GM19438 (cell line): Measurements from ENCODE around the gene ELOVL5.
"Not testable (repeated sequence)": the region's sequence is repeated elsewhere in the genome, so short reads cannot be mapped to it uniquely, and the experiment has no call there.

Source experiments
- ATAC-seq: cut with Tn5 transposase; IDR thresholded peaks from one replicate; pipeline ENCODE4 v1.9.1; 2021; ENCODE audit warnings: low read depth; ENCODE audit not compliant: unreplicated experiment

The ELOVL5 gene, protein sequence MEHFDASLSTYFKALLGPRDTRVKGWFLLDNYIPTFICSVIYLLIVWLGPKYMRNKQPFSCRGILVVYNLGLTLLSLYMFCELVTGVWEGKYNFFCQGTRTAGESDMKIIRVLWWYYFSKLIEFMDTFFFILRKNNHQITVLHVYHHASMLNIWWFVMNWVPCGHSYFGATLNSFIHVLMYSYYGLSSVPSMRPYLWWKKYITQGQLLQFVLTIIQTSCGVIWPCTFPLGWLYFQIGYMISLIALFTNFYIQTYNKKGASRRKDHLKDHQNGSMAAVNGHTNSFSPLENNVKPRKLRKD

DNA sequence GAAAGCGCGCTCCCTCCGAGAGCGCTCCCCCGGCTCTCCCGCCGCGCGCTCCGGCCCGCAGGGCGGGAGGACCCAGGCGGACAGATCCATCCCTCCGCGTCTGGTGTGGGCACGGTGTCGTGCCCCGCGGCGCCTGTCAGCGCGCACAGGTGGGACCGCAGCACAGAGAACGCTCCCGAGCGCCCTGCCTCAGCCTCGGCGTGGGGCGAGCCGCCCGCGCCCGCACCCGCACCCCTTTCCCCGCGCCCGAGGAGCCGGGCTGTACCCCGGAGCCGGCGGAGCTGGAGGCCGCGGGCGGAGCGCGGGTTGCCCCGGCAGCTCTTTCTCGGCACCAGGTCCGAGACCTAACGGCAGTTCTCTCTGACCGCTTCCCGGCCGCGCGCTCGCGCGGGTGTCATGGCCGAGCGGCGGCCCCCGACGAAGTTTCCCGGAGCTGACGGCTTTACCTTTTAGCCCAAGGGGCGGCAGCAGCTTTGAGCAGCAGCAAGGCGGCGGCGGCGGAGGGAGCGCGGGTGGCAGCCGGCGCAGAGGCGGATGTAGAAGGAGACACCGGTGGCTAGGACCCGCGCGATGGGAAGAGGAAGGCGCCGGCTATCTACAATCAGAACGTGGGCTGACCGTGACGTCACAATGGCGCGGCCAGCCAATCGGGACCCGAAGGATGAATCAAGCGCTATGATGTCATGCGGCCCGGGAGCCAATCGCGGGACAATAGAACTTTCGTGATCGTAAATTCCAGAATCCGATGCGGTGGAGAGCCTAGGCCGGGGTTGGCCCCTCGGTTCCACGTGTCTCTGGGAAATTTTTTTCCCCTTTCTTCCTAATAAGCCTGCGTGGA lies at the start of gene ELOVL5:
TSS of gene ELOVL5 (minus strand) at position 580 of the 838 bp plus-strand sequence. CDS start 53,251 bp downstream, outside the sequence.
- peak; percentile 71 for ATAC-seq

DNA sequence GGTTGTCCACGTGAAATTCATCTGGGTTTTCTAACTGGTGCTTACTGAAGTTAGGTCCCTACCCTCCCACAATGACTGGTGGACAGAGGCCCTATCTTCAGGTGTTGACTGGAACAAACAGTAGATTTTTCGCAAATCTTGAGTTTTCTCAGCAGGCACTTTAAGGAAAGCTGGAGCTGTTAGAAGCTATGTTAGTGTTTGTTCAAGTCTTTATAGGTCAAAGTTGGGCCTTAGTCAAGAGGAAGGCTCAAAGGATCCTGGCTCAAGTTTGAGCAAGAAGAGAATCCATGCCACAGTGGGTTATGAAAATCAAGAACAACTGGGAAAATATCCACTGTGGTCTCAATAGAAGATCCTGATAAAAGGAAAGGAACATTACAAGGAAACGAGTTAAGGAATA lies 48.5 kb upstream of the ELOVL5 start:
- no peak for ATAC-seq

DNA sequence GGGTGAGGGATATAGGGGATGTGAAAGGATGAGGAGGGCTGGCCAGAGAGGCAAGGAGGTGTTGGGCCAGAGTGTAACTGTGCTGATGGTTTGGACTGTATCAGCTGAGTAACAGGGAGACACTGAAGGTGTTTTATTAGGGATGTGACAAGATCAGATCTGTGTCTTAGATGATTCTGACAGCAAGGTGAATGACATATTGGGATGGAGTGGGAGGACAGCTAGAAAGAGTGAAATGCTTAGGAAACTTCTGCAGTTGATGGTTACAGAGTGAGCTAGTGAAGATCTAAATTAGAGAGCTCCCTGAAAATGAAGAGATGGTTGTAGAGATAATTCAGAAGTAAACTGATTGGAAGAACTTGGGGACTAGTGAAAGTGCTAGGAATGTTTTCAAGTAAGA lies 47.2 kb upstream of the ELOVL5 start:
- ATAC-seq, result no peak

DNA sequence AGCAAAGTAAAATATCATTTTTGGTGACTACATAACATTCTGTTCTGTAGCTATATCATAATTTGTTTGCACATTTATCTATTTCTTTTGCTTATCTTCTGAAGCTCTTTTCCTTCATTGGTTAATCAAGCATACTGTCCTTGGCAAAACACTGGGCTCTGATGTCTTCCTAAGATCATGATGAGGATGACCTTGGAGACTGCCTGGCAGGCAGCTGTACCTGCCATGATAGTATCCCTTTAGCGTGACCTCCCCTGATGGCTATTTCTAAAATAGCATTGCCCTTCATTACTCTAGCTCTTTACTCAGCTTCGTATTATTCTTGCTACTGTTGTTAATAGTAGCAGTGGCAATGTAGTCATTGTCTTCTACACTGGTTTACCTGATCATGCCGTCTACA lies 46.0 kb upstream of the ELOVL5 start:
- ATAC-seq, result no peak

DNA sequence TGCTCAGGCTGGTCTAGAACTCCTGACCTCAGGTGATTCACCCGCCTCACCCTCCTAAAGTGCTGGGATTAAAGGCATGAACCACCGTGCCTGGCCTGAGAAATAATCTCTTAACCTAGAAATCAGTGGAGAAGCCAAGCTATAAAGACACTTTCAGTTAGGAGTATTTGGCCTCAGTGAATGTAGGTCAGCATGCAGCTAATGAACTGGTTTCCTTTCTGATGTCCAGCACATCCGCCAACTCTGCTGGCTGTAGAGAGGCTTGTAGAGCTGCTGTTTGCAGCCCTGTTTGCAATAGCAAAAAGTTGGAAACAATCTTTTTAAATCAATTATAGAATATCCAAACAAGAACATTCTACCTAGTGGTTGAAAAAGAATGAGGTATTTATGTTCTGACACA lies 42.4 kb upstream of the ELOVL5 start:
- ATAC-seq, result no peak

DNA sequence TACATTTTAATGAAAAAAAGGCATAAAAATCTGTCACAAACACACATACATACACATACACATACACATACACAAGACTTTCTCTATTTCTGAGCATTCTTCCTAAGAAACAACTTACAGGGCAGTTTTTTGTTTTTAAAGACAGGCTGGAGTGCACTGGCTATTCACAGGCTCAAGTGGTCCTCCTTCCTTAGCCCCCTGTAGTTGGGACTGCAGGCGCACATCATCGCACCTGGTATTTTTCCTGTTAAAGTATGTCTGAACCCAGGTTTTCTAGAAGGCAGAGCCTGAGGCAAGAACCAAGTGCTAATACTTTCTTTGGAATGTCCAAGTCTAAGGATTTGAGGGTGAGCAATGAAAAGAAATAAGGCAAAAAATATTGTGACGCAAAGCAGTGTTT lies 41.3 kb upstream of the ELOVL5 start:
- ATAC-seq, result no peak

DNA sequence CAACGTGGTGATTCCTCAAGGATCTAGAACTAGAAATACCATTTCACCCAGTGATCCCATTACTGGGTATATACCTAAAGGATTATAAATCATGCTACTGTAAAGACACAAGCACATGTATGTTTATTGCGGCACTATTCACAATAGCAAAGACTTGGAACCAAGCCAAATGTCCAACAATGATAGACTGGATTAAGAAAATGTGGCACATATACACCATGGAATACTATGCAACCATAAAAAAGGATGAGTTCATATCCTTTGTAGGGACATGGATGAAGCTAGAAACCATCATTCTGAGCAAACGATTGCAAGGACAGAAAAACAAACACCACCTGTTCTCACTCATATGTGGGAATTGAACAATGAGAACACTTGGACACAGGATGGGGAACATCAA lies 39.9 kb upstream of the ELOVL5 start:
- ATAC-seq, result not testable (repeated sequence)

DNA sequence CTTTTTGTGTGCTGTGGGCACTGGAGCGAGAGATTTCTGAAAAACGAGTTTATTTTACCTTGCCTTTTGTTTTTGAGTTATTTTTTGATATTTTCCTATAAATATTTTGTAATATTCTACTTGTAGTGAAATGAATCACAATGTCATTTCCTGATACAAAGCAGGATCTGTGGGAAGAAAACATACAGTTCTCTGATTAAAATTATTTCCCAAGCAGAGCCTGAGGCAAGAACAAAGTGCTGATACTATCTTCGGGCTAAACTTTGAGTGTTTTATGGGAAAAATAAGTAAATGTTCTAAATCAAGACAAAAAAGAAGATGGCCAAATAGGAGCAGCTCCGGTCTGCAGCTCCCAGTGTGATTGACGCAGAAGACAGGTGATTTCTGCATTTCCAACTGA lies 33.7 kb upstream of the ELOVL5 start:
- ATAC-seq, result no peak

DNA sequence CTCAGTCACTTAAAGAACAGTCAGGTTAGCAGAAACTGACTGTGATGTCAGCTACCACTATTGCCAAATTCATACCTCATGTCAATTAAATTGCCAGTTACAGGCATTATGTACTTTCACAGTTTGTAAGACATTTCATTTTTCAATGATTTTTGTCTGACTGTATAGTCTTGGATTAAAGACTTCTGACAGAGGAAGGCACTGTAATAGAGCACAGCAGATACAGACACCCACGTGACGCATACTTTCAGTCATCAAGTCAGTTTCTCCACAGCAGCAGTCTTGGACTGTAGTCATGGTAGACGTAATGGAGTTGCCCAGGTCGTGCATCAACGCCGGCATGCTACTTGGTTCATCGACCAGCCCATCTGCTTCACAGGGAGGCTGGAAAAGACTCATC lies 29.5 kb upstream of the ELOVL5 start:
- no peak for ATAC-seq

DNA sequence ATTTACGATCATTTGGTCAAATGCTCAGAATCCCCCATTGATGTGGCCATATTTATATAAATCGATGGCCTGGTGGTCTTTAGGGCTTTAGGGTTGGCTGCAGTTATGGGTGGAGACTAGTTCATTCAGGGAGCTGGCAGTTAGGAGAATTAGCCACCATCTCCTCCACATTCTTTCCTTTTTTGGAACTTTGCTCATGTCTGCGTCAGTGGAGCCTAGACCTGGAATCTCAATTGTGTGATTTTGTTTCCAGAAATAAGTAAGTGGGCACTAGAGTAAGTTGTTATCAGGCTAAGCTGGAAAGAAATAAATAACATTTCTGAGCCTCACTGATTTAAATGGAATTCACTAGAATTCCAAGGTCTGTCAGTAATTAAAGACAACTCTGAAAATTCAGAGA lies 29.0 kb upstream of the ELOVL5 start:
- no peak for ATAC-seq

DNA sequence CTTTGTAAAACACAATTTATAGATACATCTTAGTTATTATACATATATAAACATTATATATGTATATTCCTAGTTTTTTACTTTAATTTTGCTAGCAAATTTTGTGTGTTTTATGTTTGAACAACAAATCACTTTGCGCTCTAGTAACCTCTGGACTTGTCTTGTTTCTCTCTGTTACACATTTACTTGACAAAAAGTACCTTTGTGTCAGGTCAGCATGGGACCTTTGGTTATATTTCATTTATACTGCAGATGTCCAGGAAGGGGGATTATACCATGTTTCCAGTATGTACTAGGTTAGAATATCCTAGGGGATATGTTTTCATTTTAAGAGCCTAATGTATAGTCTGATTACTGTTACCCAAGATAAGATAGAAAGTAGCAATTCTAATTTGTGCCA lies 28.5 kb upstream of the ELOVL5 start:
- no peak for ATAC-seq

DNA sequence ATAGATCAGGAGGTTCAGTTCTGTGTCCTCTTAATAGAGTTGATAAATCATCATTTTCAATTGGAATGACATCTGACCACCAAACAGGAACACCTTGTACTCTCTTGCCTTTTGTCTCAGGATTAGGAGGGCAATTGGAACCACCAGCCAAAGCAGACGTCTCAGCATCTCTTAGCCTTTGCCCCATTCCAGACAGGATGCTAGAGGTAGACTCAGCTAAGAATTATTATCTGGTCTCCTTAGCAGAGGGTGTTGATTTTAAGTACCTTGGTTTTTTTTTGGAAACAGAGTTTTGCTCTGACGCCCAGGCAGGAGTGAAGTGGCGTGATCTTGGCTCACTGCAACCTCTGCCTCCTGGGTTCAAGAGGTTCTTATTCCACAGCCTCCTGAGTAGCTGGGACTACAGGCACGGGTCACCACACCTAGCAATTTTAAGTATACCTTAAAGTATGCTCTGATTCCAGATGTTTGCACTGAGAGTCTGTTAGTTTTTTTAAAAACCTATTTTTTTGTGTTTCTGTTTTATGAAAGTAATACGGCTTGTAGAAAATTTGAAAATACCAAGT lies 28.0 kb upstream of the ELOVL5 start:
- no peak for ATAC-seq

DNA sequence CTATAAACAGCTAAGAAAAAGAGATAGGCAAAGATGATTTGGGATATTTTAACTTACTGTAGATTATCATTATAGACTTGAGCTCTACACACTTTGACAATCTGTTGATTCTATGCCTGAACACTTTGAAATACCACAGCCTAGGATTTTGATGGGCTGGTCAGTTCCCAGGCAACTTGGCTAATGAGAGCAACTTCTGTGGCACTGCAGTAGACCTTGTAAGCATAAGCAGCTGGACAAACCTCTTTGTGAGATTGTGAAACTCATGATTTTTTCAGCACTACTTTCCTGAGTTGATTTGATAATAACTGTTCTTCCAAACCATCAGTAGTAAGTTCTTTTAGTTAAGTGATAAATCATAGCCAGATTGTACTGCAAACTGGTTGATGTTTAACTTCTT lies 27.1 kb upstream of the ELOVL5 start:
- no peak for ATAC-seq

DNA sequence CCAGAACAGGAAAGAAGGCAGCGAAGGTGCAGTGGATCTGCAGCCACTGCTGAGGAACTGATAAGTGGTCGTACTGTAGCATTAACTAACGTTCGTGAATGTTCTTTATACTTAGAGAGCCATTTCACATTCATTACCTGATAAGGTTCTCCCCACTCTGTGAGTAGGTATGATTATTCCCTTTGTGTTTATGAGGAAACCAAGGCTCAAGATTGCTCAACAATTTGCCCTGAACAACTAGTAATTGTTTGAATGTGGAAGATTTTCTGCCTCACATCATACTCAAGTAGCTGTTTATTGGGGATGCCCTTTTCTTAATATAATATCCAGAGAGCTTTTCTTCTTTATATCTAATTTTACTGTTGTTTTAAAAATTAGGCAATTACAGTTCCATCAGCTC lies 24.9 kb upstream of the ELOVL5 start:
- ATAC-seq, result no peak

DNA sequence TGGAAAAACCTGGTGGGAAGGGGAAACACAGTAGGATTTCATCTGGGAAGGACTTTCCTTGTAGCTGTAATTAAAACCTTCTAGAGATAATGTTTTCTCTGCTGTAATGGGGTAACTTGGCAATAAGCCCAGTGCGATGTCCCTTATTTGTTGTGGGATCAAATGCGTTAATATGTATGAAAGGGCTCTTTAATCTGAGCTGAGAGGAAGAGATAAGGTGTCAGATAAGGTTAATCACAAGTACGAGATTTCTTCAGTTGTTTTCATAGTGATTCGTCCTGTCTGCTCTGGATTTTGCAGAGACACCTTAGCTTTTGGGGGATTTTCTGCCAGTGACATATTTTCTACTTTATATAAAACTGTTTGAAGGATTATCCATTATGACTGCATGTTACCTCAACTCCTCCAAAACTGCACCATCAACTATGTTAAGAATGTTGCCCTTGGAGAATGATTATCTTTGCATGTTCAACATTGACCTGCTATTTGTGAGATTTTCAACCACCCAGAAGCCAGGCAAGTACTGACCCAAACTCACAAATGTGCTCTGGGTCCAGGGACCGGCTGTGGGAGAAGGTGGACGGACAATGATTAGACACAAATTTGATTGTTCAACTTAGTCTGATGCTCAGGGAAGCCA lies 21.2 kb upstream of the ELOVL5 start:
- ATAC-seq, result no peak

DNA sequence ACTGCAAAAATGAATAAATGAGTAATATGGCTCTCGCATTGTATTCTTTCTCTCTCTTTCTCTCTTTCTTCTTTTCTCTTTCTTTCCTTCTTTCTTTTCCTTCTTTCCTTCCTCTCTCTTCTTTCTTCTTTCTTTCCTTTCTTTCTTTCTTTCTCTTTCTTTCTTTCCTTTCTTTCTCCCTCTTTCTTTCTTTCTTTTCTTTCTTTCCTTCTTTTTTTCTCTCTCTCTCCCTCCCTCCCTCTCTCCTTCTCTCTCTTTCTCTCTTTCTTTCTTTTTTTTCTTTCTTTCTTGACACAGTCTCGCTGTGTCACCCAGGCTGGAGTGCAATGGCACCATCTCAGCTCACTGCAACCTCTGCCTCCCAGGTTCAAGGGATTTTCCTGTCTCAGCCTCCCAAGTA lies 20.3 kb upstream of the ELOVL5 start:
- ATAC-seq, result no peak

DNA sequence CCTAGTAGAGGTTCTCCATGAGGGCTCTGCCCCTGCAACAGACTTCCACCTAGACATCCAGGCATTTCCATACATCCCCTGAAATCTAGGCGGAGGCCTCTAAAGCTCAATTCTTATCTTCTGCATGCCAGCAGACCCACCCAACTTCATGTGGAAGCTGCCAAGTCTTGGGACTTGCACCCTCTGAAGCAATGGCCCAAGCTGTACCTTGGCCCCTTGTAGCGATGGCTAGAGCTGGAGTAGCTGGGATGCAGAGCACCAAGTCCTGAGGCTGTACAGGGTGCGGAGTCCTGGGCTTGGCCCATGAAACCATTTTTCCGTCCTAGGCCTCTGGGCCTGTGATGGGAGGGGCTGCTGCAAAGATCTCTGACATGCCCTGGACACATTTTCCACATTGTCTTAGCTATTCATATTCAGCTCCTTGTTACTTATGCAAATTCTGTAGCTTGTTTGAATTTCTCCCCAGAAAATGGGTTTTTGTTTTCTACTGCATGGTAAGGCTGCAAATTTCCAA lies 17.4 kb upstream of the ELOVL5 start:
- ATAC-seq, result no peak

DNA sequence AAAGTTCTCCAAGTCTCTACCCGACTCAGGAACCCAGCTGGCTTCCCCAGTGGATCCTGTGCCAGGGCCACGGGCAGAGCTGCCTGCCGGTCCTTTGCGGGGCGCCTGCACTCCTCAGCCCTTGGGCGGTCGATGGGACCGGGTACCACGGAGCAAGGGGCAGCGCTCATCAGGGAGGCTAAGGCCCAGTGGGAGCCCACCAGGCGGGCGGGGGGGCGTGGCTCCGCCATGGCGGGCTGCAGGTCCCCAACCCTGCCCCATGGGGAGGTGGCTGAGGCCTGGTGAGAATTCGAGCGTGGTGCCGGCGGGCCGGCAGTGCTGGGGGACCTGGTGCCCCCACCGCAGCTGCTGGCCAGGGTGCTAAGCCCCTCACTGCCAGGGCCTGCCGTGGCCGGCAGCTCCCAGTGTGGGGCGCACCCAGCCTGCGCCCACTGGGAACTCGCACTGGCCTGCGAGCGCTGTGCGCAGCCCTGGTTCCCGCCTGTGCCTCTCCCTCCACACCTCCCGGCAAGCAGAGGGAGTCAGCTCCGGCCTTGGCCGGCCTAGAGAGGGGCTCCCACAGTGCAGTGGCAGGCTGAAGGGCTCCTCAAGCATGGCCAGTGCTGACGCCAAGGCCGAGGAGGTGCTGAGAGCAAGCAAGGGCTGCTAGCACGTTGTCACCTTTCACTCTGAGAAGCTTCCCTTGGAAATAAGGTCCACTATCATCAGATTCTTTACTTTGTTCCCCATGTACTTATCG lies 14.8 kb upstream of the ELOVL5 start:
- ATAC-seq, result no peak

DNA sequence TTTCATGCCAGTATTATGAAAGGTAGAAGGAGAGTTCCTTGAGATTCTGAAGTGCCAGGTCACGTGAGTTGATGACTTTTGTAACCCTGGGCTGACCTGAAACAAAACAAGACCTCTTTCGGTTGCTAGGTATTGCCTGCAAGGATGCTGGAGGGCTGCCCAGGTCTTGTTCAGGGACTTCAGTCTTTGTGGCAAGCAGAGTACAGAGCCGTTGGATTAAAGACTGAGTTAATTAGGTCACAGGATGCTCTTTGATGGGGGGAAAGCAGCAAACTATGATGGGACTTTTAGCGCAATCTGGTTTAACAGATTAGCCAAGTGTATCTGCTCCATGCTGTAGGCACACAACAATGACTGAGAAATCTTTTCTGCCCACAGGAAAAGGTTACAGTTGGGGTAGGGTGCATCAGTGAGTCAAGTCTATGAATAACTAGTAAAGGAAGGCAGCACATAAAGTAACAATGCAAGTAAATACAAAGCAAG lies 12.8 kb upstream of the ELOVL5 start:
- no peak for ATAC-seq
